ENCODE measurements around the gene DHRS4.

DNA sequence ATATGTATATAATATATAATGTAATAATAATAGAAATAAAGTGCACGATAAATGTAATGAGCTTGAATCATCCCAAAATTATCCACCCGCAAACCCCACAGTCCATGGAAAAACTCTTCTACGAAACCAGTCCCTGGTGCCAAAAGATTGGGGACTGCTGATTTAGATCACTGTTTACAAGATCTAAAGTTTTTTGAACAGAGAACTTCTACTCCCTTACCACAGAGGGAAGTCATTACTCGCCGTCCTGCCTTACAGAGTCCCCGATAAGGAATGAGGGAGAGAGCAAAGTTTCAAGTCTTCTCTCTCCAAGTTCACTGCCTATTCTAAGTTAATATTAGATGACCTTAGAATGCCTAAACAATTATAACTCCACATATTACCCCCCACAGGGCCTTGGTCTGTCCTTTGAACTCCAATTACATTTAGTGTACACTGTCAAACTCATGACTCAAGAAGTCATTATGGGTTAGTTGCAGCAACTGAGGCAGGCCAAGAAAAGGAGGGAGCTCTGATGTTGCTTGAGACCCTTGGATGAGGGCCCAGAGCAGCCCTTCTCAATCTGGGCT is 21.8 kb upstream of the DHRS4 start:
- TF ChIP-seq, protein P1, sequence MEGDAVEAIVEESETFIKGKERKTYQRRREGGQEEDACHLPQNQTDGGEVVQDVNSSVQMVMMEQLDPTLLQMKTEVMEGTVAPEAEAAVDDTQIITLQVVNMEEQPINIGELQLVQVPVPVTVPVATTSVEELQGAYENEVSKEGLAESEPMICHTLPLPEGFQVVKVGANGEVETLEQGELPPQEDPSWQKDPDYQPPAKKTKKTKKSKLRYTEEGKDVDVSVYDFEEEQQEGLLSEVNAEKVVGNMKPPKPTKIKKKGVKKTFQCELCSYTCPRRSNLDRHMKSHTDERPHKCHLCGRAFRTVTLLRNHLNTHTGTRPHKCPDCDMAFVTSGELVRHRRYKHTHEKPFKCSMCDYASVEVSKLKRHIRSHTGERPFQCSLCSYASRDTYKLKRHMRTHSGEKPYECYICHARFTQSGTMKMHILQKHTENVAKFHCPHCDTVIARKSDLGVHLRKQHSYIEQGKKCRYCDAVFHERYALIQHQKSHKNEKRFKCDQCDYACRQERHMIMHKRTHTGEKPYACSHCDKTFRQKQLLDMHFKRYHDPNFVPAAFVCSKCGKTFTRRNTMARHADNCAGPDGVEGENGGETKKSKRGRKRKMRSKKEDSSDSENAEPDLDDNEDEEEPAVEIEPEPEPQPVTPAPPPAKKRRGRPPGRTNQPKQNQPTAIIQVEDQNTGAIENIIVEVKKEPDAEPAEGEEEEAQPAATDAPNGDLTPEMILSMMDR (IDR thresholded peaks at IDR 0.05; ENCODE audit: low read length): no peak
- no peak for TF ChIP-seq EZH2 (IDR thresholded peaks at IDR 0.05; ENCODE audit: borderline replicate concordance, low read length)
